GM12878 (cell line): ENCODE measurements around the gene C1orf53. TPM values are rescaled to one million over a fixed set of nuclear protein-coding genes. Genes with fewer than 3 reads are reported as not detected.

Experiments
- ATAC-seq: fragments of 200-7000 bp; cut with Tn5 transposase; 3 replicates; pipeline ENCODE4 v1.9.1; 2020; ENCODE audit warnings: mild to moderate bottlenecking, moderate library complexity
- BruUV-seq: library from RNA; stranded (reverse); fragments of 400-500 nt; replicated peaks from 2 replicates; lab custom pipeline; 2021; lab: Mats Ljungman, UMichigan
- CTCF ChIA-PET: fragments of 300-600 bp; sonication (Branson Sonifier 250); formaldehyde crosslinking; extraction: SDS; loops from one replicate; lab custom pipeline; 2021; ENCODE audit warnings: inconsistent platforms; lab: Yijun Ruan, JAX
- POLR2A ChIA-PET: fragments of 350-600 bp; formaldehyde crosslinking; extraction: SDS; loops from one replicate; lab custom pipeline; 2021; ENCODE audit warnings: inconsistent platforms; lab: Charles Lee
- RAD21 ChIA-PET: fragments of 300-600 bp; sonication (Branson Sonifier 250); formaldehyde crosslinking; loops from one replicate; lab custom pipeline; 2023; ENCODE audit warnings: antibody characterized with exemption; ENCODE audit not compliant: unreplicated experiment; lab: Charles Lee
- SMC1A ChIA-PET: fragments of 300-600 bp; sonication (Branson Sonifier 250); formaldehyde crosslinking; loops from one replicate; lab custom pipeline; 2023; ENCODE audit not compliant: unreplicated experiment, uncharacterized antibody; lab: Charles Lee
- DNase-seq: peaks from one replicate; pipeline ENCODE4 v3.0.0-alpha.2; 2011; ENCODE audit warnings: low read depth, low spot score
- FAIRE-seq: peaks from 3 replicates; lab custom pipeline; 2011; peaks lifted over from hg19 to GRCh38; lab: Jason Lieb, UNC
- H2AFZ ChIP-seq: 2 replicates; pipeline ENCODE4 v1.6.0; 2011; ENCODE audit warnings: low read depth, low read length, control low read depth; ENCODE audit not compliant: control insufficient read depth
- H3K27ac ChIP-seq: 2 replicates; pipeline ENCODE4 v1.5.1; 2011; ENCODE audit warnings: control low read depth; ENCODE audit not compliant: control insufficient read depth, insufficient read depth
- H3K27me3 ChIP-seq, 2 experiments: replicated peaks in 1 of 2; 2 replicates each; pipeline versions ENCODE4 v1.6.0 to v1.6.1; 2011; ENCODE audit warnings: low read length in 1 of 2; ENCODE audit not compliant: control insufficient read depth in 2 of 2, insufficient read depth in 2 of 2
- H3K36me3 ChIP-seq, 2 experiments: 2 replicates each; pipeline ENCODE4 v1.5.1; 2011; ENCODE audit warnings: low read length in 1 of 2; ENCODE audit not compliant: control insufficient read depth in 2 of 2, insufficient read depth in 2 of 2
- H3K4me1 ChIP-seq: 2 replicates; pipeline ENCODE4 v1.6.1; 2011; ENCODE audit warnings: mild to moderate bottlenecking, low read length, moderate library complexity, mixed read lengths; ENCODE audit not compliant: control insufficient read depth, insufficient read depth
- H3K4me2 ChIP-seq: 2 replicates; pipeline ENCODE4 v1.6.0; 2011; ENCODE audit warnings: control low read depth; ENCODE audit not compliant: control insufficient read depth, insufficient read depth
- H3K4me3 ChIP-seq: fragments of 200-600 bp; sonication (generic); 2 replicates; pipeline ENCODE4 v1.5.1; 2016
- H3K79me2 ChIP-seq: 2 replicates; pipeline ENCODE4 v1.6.0; 2011; ENCODE audit warnings: low read length; ENCODE audit not compliant: control insufficient read depth, insufficient read depth
- H3K9ac ChIP-seq: 2 replicates; pipeline ENCODE4 v1.8.0; 2011; ENCODE audit warnings: low read length, control low read depth, mixed read lengths; ENCODE audit not compliant: control insufficient read depth, insufficient read depth
- H3K9me3 ChIP-seq: replicated peaks from 3 replicates; pipeline ENCODE4 v1.5.1; 2011; ENCODE audit warnings: mild to moderate bottlenecking, low read length; ENCODE audit not compliant: control insufficient read depth, insufficient read depth
- H4K20me1 ChIP-seq: 2 replicates; pipeline ENCODE4 v1.6.0; 2011; ENCODE audit not compliant: control insufficient read depth, insufficient read depth
- CREB1 ChIP-seq: IDR thresholded peaks from 2 replicates; pipeline ENCODE4 v1.6.1; 2012; ENCODE audit warnings: low read depth, mild to moderate bottlenecking, inconsistent platforms
- E2F4 ChIP-seq: IDR thresholded peaks from 2 replicates; pipeline ENCODE4 v1.6.1; 2012; ENCODE audit warnings: low read depth, low read length, improper control_type of control experiment
- SMAD5 ChIP-seq: IDR thresholded peaks from 2 replicates; pipeline ENCODE4 v1.6.1; 2016; ENCODE audit warnings: antibody characterized with exemption, low read depth
- WGBS: methylation state at CpG from one replicate; pipeline ENCODE4 v1.1.6; 2016; ENCODE audit warnings: low lambda C conversion rate; ENCODE audit not compliant: insufficient replicate concordance, insufficient coverage; ENCODE audit errors: missing lambda C conversion rate; 5-methylcytosine and 5-hydroxymethylcytosine counted together
- in situ Hi-C: fragments of 300-500 bp; cut with MboI; formaldehyde crosslinking; loops from 9 replicates; pipeline ENCODE4 v1.14.3; 2018; ENCODE audit warnings: mixed read lengths
- intact Hi-C: fragments of 100-400 bp; cut with micrococcal nuclease; formaldehyde crosslinking; loops from one replicate; pipeline ENCODE4 v1.14.2; 2022; ENCODE audit not compliant: unreplicated experiment
- polyA plus RNA-seq, 11 experiments: library from polyadenylated mRNA; depleted of rRNA in 4 of 11; unstranded in 6 of 11; stranded (reverse) in 5 of 11; fragments of >200 nt; fragmentation: Nextera tagmentation in 4 of 11; fragmentation: Illumina TruSeq in 1 of 11; extraction: Ambion mirVana in 4 of 11; extraction: Trizol in 1 of 11; gene quantifications; 1 replicate in 1 of 11; 2 replicates in 10 of 11; pipeline versions ENCODE4 v1.2.1 to v1.2.3, GENCODE V29; 2011 to 2016; ENCODE audit warnings: inconsistent platforms in 2 of 11, missing spikeins in 2 of 11, low read depth in 1 of 11
- total RNA-seq, 4 experiments: library from RNA; depleted of rRNA in 3 of 4; stranded (reverse); fragments of >200 nt in 3 of 4; fragmentation: Illumina TruSeq in 1 of 4; extraction: Trizol in 1 of 4; gene quantifications; 2 replicates each; pipeline versions ENCODE4 v1.2.1 to v1.2.3, GENCODE V29; 2013 to 2021

The C1orf53 gene
- total and polyA plus RNA-seq, 10 of the 15 experiments (the other 5 are each of a cell fraction or from before 2014, with no cell fraction given), result 0.31 to 5.4 (median 0.59) TPM

- no peak for FAIRE-seq
- ATAC-seq, result no peak
- CTCF ChIA-PET, result no interaction called here
Measured at GRCh38 chr1:197955486-197956394, 53.3 kb downstream of the C1orf53 start.

More at GRCh38 chr1:197955486-197956394, 53.3 kb downstream of the C1orf53 start:
- Histone ChIP-seq H3K36me3 (no peaks in the 10 kb centered on the region), H4K20me1 (no peaks in the 10 kb centered on the region), H3K79me2 (no peaks in the 10 kb centered on the region), H3K4me3 (no peak overlapping the region), H3K9ac (no peak overlapping the region), H2AFZ (no peak overlapping the region), H3K4me2 (no peak overlapping the region), H3K9me3 (no peaks in the 10 kb centered on the region), H3K27ac (no peak overlapping the region), H3K27me3 (no peaks in the 10 kb centered on the region), H3K4me1 (no peaks in the 10 kb centered on the region)
- TF ChIP-seq SMAD5 (no peak), CREB1 (no peak), E2F4 (no peak)
- WGBS, result 19% methylated on average over 4 of the region's 4 CpGs
- ChIA-PET POLR2A (no interaction called here), RAD21 (no interaction called here), SMC1A (interaction anchor here (0.5 kb wide), 1 partner anchor 1817 kb away, joined by 3 read pairs; no protein-coding TSS in a partner anchor)
- DNase-seq, result no peak
- in situ Hi-C loops, result no loop called here
- intact Hi-C loops, result no loop called here
- no TSS peak for BruUV-seq

Other genes with a start within 250 kb of the C1orf53 start
- gene DENND1B, start 127.2 kb upstream of the C1orf53 start, total RNA-seq (2014; rRNA removed), result 8.7 and 12.3 TPM in 2 replicates
- gene DENND1B, start 127.2 kb upstream of the C1orf53 start, total RNA-seq (2014; rRNA removed; fragmentation: Illumina TruSeq; extraction: Trizol), result 8.8 and 9.2 TPM in 2 replicates
- 8.4 and 9.4 TPM in 2 replicates for gene DENND1B, start 127.2 kb upstream of the C1orf53 start, total RNA-seq (2021)
- gene DENND1B, start 127.2 kb upstream of the C1orf53 start, polyA plus RNA-seq (2011; rRNA removed), result 4.6 and 7.2 TPM in 2 replicates
- gene DENND1B, start 127.2 kb upstream of the C1orf53 start, polyA plus RNA-seq (2014; fragmentation: Illumina TruSeq; extraction: Trizol), result 7.3 and 8.3 TPM in 2 replicates
- gene DENND1B, start 127.2 kb upstream of the C1orf53 start, polyA plus RNA-seq (2014; fragmentation: Nextera tagmentation; extraction: Ambion mirVana), result 1 to 10 TPM; 1.7 to 3.3 TPM
- 2.3 and 3.3 TPM in 2 replicates for gene DENND1B, start 127.2 kb upstream of the C1orf53 start, polyA plus RNA-seq (2014; rRNA removed)
- 10 to 100 TPM in 1 of 2 experiments, 1 to 10 TPM in 1; 8.8 to 10.7 TPM for gene DENND1B, start 127.2 kb upstream of the C1orf53 start, polyA plus RNA-seq (2016; fragmentation: Nextera tagmentation; extraction: Ambion mirVana)
- gene LHX9, start 14.7 kb downstream of the C1orf53 start, total RNA-seq (2014; rRNA removed), result not detected in 2 replicates
- gene LHX9, start 14.7 kb downstream of the C1orf53 start, total RNA-seq (2014; rRNA removed; fragmentation: Illumina TruSeq; extraction: Trizol), result not detected in 2 replicates
- not detected in 2 replicates for gene LHX9, start 14.7 kb downstream of the C1orf53 start, total RNA-seq (2021)
- not detected in 2 replicates for gene LHX9, start 14.7 kb downstream of the C1orf53 start, polyA plus RNA-seq (2011; rRNA removed)
- gene LHX9, start 14.7 kb downstream of the C1orf53 start, polyA plus RNA-seq (2014; fragmentation: Illumina TruSeq; extraction: Trizol), result not detected in 2 replicates
- not detected for gene LHX9, start 14.7 kb downstream of the C1orf53 start, polyA plus RNA-seq (2014; fragmentation: Nextera tagmentation; extraction: Ambion mirVana)
- gene LHX9, start 14.7 kb downstream of the C1orf53 start, polyA plus RNA-seq (2014; rRNA removed), result not detected in 2 replicates
- gene LHX9, start 14.7 kb downstream of the C1orf53 start, polyA plus RNA-seq (2016; fragmentation: Nextera tagmentation; extraction: Ambion mirVana), result not detected